Psoas muscle (tissue), 8 donors: ENCODE measurements around the gene MASP2. TPM values are rescaled to one million over a fixed set of nuclear protein-coding genes. Genes with fewer than 3 reads are reported as not detected.
"Not testable (repeated sequence)": the region's sequence is repeated elsewhere in the genome, so short reads cannot be mapped to it uniquely, and the experiment has no call there.

ENCODE experiments used
- ATAC-seq, 4 donors: fragments of 200-7000 bp; cut with Tn5 transposase; one replicate each; pipeline ENCODE4 v1.9.1; 2020; ENCODE audit warnings: moderate library complexity in 3 of 4, mild to moderate bottlenecking in 2 of 4
- DNase-seq, 2 donors: peaks; one replicate each; pipeline ENCODE4 v3.0.0-alpha.2; 2020
- H3K27ac ChIP-seq: fragments of 200-600 bp; one replicate; pipeline ENCODE4 v1.8.0; 2022
- H3K27me3 ChIP-seq, 3 donors: fragments of 200-600 bp in 1 of 3; one replicate each; pipeline versions ENCODE4 v1.6.1 to v1.8.0; 2013 to 2022; ENCODE audit warnings: low read length in 2 of 3, mild to moderate bottlenecking in 2 of 3, moderate library complexity in 1 of 3; ENCODE audit not compliant: insufficient read depth in 3 of 3
- H3K36me3 ChIP-seq, 2 donors: fragments of 200-600 bp in 1 of 2; one replicate each; pipeline versions ENCODE4 v1.6.1 to v1.8.0; 2013 to 2022; ENCODE audit warnings: low read depth in 1 of 2, mild to moderate bottlenecking in 1 of 2, moderate library complexity in 1 of 2; ENCODE audit not compliant: insufficient read depth in 1 of 2
- H3K4me1 ChIP-seq: fragments of 200-600 bp; one replicate; pipeline ENCODE4 v1.8.0; 2022
- H3K4me3 ChIP-seq: fragments of 200-600 bp; one replicate; pipeline ENCODE4 v1.8.0; 2022; ENCODE audit warnings: mild to moderate bottlenecking
- H3K9me3 ChIP-seq: fragments of 200-600 bp; one replicate; pipeline ENCODE4 v1.8.0; 2022
- WGBS, 3 donors: extraction: QIAGEN DNeasy Blood & Tissue Kit; methylation state at CpG; one replicate each; pipeline versions ENCODE4 v1.1.6 to v1.1.7; 2013; 5-methylcytosine and 5-hydroxymethylcytosine counted together
- intact Hi-C, 2 donors: fragments of 100-400 bp; cut with DNase I; formaldehyde crosslinking; loops; one replicate each; pipeline versions ENCODE4 v1.11.0 to v1.14.2; 2022
- polyA plus RNA-seq, 3 donors: library from polyadenylated mRNA; stranded (reverse); fragments of 200-250 nt; gene quantifications; one replicate each; pipeline ENCODE4 v1.2.3, GENCODE V29; 2013
- total RNA-seq, 4 donors: library from RNA; stranded (reverse); fragmentation: NEBNext Ultra II Directional in 2 of 4; extraction: Animal tissue kit (Norgen Biotek cat#: 25700) in 2 of 4; gene quantifications; one replicate each; pipeline versions ENCODE4 v1.2.1 to v1.2.4, GENCODE V29; 2021 to 2023
- TF ChIP-seq, protein P1 (sequence below): fragments of 200-600 bp; IDR thresholded peaks from one replicate; pipeline ENCODE4 v1.8.0; 2022; ENCODE audit warnings: antibody characterized with exemption
- donor health status: healthy with polysubstance abuse.
- donor health status: DM: no; HTN: no; CAD: no; lungs with moderate emphysema.
- donor health status: Bipolar disorder and iron deficiency.
- donor health status: healthy.
- donor health status: DM: yes; HTN: yes; CAD: no.
- donor health status: DM: no; HTN: no; CAD: no.
- donor health status: DM: no; HTN: no; CAD: no.
- donor health status: DM: yes; HTN: yes; CAD: no.

MASP2 gene
- total and polyA plus RNA-seq, 7 donors = 0.03 TPM; not detected in 6

DNA sequence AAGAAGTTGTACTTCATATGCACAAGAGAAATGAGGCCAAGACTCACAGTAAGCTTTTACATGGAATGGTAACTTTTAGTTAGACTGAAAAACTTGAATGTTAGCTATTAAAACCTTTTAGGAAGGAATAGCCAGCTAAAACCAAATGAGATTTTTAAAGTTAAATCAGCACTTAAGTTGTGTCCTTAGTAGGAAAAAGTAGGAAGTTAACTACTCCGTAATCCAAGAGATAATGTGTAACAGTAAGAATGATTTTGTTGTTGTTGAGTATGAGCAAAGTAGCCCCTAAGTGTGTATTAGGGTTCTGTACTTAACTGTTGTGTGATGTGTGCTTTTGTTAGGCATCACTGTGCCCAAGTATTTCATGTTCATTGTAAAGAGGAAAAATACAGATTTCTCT lies 21.4 kb downstream of the MASP2 start:
- no peaks in the 10 kb centered on the region for H3K27me3 ChIP-seq
- H3K36me3 ChIP-seq = peaks cover 6 to 94% of the 10 kb centered on the region in 2 donors
- no peaks in the 10 kb centered on the region for H3K9me3 ChIP-seq
- intact Hi-C loops = no loop called here
- H3K4me1 ChIP-seq = peaks cover 14% of the 10 kb centered on the region
- ATAC-seq = no peak
- no peak overlapping the region for H3K4me3 ChIP-seq
- 84 to 95% (median 89%) methylated on average over 1 of the region's 1 CpG for WGBS, 3 donors
- TF ChIP-seq, protein P1, sequence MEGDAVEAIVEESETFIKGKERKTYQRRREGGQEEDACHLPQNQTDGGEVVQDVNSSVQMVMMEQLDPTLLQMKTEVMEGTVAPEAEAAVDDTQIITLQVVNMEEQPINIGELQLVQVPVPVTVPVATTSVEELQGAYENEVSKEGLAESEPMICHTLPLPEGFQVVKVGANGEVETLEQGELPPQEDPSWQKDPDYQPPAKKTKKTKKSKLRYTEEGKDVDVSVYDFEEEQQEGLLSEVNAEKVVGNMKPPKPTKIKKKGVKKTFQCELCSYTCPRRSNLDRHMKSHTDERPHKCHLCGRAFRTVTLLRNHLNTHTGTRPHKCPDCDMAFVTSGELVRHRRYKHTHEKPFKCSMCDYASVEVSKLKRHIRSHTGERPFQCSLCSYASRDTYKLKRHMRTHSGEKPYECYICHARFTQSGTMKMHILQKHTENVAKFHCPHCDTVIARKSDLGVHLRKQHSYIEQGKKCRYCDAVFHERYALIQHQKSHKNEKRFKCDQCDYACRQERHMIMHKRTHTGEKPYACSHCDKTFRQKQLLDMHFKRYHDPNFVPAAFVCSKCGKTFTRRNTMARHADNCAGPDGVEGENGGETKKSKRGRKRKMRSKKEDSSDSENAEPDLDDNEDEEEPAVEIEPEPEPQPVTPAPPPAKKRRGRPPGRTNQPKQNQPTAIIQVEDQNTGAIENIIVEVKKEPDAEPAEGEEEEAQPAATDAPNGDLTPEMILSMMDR = no peak
- no peak overlapping the region for H3K27ac ChIP-seq
- DNase-seq = no peak

- ATAC-seq (no peak), DNase-seq (no peak)
- Histone ChIP-seq H3K27ac (no peak overlapping the region), H3K36me3 (peaks cover 8 to 94% of the 10 kb centered on the region in 2 donors), H3K9me3 (no peaks in the 10 kb centered on the region), H3K4me3 (no peak overlapping the region), H3K4me1 (peaks cover 14% of the 10 kb centered on the region), H3K27me3 (no peaks in the 10 kb centered on the region)
- intact Hi-C loops = no loop called here
- 78 to 89% (median 81%) methylated on average over 2 of the region's 2 CpGs for whole genome bisulfite sequencing, 3 donors
- TF ChIP-seq, protein P1 = no peak
Measured at GRCh38 chr1:11024874-11025203, 22.2 kb downstream of the MASP2 start.

GRCh38 chr1:11024154-11024873 lies 22.7 kb downstream of the MASP2 start:
- Histone ChIP-seq H3K27me3 (no peaks in the 10 kb centered on the region), H3K4me3 (no peak overlapping the region), H3K27ac (peak overlapping the region; percentile 5), H3K4me1 (peaks cover 14% of the 10 kb centered on the region), H3K9me3 (no peaks in the 10 kb centered on the region), H3K36me3 (peaks cover 8 to 94% of the 10 kb centered on the region in 2 donors)
- 90 to 95% (median 91%) methylated on average over 3 of the region's 3 CpGs for WGBS, 3 donors
- DNase-seq (no peak), ATAC-seq (no peak)
- intact Hi-C loops = no loop called here
- TF ChIP-seq, protein P1 = no peak

GRCh38 chr1:11023201-11023600 lies 23.8 kb downstream of the MASP2 start:
- WGBS, 3 donors = 91 to 95% (median 92%) methylated on average over 14 of the region's 14 CpGs
- TF ChIP-seq, protein P1 = no peak
- peaks cover 8 to 100% of the 10 kb centered on the region in 2 donors for H3K36me3 ChIP-seq
- H3K27me3 ChIP-seq = no peaks in the 10 kb centered on the region
- no peak overlapping the region for H3K4me3 ChIP-seq
- no peak overlapping the region for H3K27ac ChIP-seq
- no peaks in the 10 kb centered on the region for H3K9me3 ChIP-seq
- peaks cover 18% of the 10 kb centered on the region for H3K4me1 ChIP-seq
- DNase-seq (no peak), ATAC-seq (no peak)
- intact Hi-C loops = no loop called here

- intact Hi-C loops = loop anchor here in 1 of 2 donors (10.0 kb wide), 1 partner anchor 55 kb away; no protein-coding TSS in a partner anchor
- ATAC-seq (peak; percentile 76 to 88 (median 84)), DNase-seq (no peak)
- Histone ChIP-seq H3K27ac (peak overlapping the region; percentile 60), H3K27me3 (no peaks in the 10 kb centered on the region), H3K36me3 (peaks cover 8 to 100% of the 10 kb centered on the region in 2 donors), H3K4me3 (no peak overlapping the region), H3K4me1 (peaks cover 35% of the 10 kb centered on the region), H3K9me3 (no peaks in the 10 kb centered on the region)
- 56 to 79% (median 62%) methylated on average over 7 of the region's 7 CpGs for WGBS, 3 donors
- TF ChIP-seq, protein P1 = no peak
Measured at GRCh38 chr1:11019971-11020370, 27.1 kb downstream of the MASP2 start.

DNA sequence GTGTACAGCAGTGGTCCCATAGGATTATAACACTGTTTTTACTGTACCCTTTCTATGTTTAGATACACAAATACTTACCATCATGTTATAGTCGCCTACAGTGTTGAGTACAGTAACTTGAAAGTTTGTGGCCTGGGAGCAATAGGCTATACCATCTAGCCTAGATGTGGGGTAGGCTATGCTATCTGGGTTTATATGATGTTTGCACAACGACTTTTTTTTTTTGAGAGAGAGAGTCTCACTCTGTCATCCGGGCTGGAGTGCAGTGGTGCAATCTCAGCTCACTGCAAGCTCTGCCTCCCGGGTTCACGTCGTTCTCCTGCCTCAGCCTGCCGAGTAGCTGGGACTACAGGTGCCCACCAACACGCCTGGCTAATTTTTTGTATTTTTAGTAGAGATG lies 27.7 kb downstream of the MASP2 start:
- peaks cover 10 to 100% of the 10 kb centered on the region in 2 donors for H3K36me3 ChIP-seq
- ATAC-seq = peak in 2 of 4 donors; percentile 9 to 24

More for the DNA sequence above, 27.7 kb downstream of the MASP2 start:
- H3K27me3 ChIP-seq, DNase-seq, H3K9me3 ChIP-seq, H3K4me3 ChIP-seq: not testable (repeated sequence)
- H3K4me1 ChIP-seq = peaks cover 34% of the 10 kb centered on the region
- WGBS, 3 donors = 78 to 83% (median 81%) methylated on average over 8 of the region's 8 CpGs
- intact Hi-C loops = loop anchor here in 1 of 2 donors (10.0 kb wide), 1 partner anchor 55 kb away; no protein-coding TSS in a partner anchor
- H3K27ac ChIP-seq = peak overlapping the region; percentile 60
